GM21360 (cell line): ENCODE results near the gene TRPC4AP.

ENCODE experiments used
- ATAC-seq: cut with Tn5 transposase; IDR thresholded peaks from one replicate; pipeline ENCODE4 v1.9.1; 2021; ENCODE audit warnings: mild to moderate bottlenecking, moderate library complexity; ENCODE audit not compliant: unreplicated experiment

The TRPC4AP gene

GRCh38 chr20:34990231-34990630, 102.4 kb downstream of the TRPC4AP start:
- no peak for ATAC-seq

GRCh38 chr20:34989670-34990069, 102.9 kb downstream of the TRPC4AP start:
- no peak for ATAC-seq

- ATAC-seq = no peak
Observed at GRCh38 chr20:34989118-34989517, 103.5 kb downstream of the TRPC4AP start.

- ATAC-seq = no peak
Observed at GRCh38 chr20:34988191-34988540, 104.4 kb downstream of the TRPC4AP start.

- no peak for ATAC-seq
Observed at GRCh38 chr20:34987288-34988190, 105.1 kb downstream of the TRPC4AP start.

- ATAC-seq = no peak
Observed at GRCh38 chr20:34986311-34987287, 106.0 kb downstream of the TRPC4AP start.

GRCh38 chr20:34985461-34986310, 106.9 kb downstream of the TRPC4AP start:
- ATAC-seq = no peak

- ATAC-seq = no peak
Observed at GRCh38 chr20:34984756-34985261, 107.8 kb downstream of the TRPC4AP start.

GRCh38 chr20:34983995-34984735, 108.4 kb downstream of the TRPC4AP start:
- ATAC-seq = no peak

GRCh38 chr20:34983089-34983820, 109.4 kb downstream of the TRPC4AP start:
- no peak for ATAC-seq

- no peak for ATAC-seq
Observed at GRCh38 chr20:34982270-34983088, 110.1 kb downstream of the TRPC4AP start.

- ATAC-seq = no peak
Observed at GRCh38 chr20:34980543-34981233, 111.9 kb downstream of the TRPC4AP start.

- ATAC-seq = no peak
Observed at GRCh38 chr20:34979366-34980153, 113.0 kb downstream of the TRPC4AP start.

GRCh38 chr20:34978092-34978744, 114.4 kb downstream of the TRPC4AP start:
- no peak for ATAC-seq

- no peak for ATAC-seq
Observed at GRCh38 chr20:34977365-34978091, 115.1 kb downstream of the TRPC4AP start.

GRCh38 chr20:34976286-34976685, 116.3 kb downstream of the TRPC4AP start:
- no peak for ATAC-seq
